MM.1S (cell line): ENCODE data around the gene MKLN1.

Source experiments
- EZH2phosphoT487 ChIP-seq: fragments of 300-600 bp; sonication (generic); IDR thresholded peaks from 2 replicates; pipeline ENCODE4 v1.6.1; 2018; ENCODE audit warnings: antibody characterized with exemption, low read length
- TF ChIP-seq, protein P1 (sequence below): fragments of 300-600 bp; sonication (generic); IDR thresholded peaks from 2 replicates; pipeline ENCODE4 v1.5.1; 2016; ENCODE audit warnings: antibody characterized with exemption, low read length, mixed read lengths

DNA sequence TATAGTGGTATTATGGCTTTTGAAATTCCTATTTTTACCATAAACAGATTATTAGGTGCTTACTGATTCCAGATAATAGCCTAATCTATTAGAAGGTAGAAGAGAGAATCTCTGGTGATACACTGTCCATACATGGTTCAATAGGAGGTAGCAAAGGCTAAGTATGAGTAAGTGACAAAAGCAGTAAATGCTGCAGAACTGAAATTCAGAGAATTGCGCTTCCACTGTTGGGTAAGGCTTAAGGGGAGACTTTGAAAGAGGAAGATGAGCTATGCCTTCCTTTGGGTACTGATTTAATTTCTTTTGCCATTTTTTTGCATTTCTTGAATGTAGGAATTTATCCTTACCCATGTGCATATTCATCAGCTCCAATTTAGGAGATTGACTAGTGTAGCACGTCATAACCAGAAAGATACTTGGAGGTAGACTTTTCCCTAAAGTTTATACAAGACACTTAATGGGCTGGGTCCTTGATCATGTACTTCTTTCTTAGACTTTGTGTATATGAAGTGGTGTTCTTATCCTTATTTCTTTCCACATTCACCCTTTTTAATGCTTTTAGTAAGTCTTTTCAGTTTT, 15.3 kb downstream of the MKLN1 start:
- TF ChIP-seq, protein P1, sequence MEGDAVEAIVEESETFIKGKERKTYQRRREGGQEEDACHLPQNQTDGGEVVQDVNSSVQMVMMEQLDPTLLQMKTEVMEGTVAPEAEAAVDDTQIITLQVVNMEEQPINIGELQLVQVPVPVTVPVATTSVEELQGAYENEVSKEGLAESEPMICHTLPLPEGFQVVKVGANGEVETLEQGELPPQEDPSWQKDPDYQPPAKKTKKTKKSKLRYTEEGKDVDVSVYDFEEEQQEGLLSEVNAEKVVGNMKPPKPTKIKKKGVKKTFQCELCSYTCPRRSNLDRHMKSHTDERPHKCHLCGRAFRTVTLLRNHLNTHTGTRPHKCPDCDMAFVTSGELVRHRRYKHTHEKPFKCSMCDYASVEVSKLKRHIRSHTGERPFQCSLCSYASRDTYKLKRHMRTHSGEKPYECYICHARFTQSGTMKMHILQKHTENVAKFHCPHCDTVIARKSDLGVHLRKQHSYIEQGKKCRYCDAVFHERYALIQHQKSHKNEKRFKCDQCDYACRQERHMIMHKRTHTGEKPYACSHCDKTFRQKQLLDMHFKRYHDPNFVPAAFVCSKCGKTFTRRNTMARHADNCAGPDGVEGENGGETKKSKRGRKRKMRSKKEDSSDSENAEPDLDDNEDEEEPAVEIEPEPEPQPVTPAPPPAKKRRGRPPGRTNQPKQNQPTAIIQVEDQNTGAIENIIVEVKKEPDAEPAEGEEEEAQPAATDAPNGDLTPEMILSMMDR, result no peak
- no peak for TF ChIP-seq EZH2phosphoT487
